Transverse colon (tissue), 4 donors: Measurements from ENCODE around the gene NABP2. TPM values are rescaled to one million over a fixed set of nuclear protein-coding genes. Genes with fewer than 3 reads are reported as not detected.

Source experiments
- DNase-seq: peaks from one replicate; pipeline ENCODE4 v3.0.0-alpha.2; 2019
- H3K27ac ChIP-seq, 4 donors: fragments of 200-600 bp; sonication (generic); 2 replicates each; pipeline ENCODE4 v1.5.1; 2016 to 2018; ENCODE audit warnings: inconsistent platforms in 4 of 4
- H3K27me3 ChIP-seq: fragments of 200-600 bp; sonication (generic); 2 replicates; pipeline ENCODE4 v1.5.1; 2017; ENCODE audit warnings: inconsistent platforms
- H3K36me3 ChIP-seq, 4 donors: fragments of 200-600 bp; sonication (generic); 2 replicates each; pipeline ENCODE4 v1.5.1; 2017 to 2019; ENCODE audit warnings: inconsistent platforms in 4 of 4
- H3K4me1 ChIP-seq, 4 donors: fragments of 200-600 bp; sonication (generic); 2 replicates each; pipeline ENCODE4 v1.5.1; 2017 to 2020; ENCODE audit warnings: inconsistent platforms in 4 of 4
- H3K4me3 ChIP-seq, 4 donors: fragments of 200-600 bp; sonication (generic); 1 replicate in 1 of 4; 2 replicates in 3 of 4; pipeline versions ENCODE4 v1.5.1 to v1.6.1; 2017 to 2019; ENCODE audit warnings: inconsistent platforms in 4 of 4
- H3K9me3 ChIP-seq, 2 donors: fragments of 200-600 bp; sonication (generic); 2 replicates each; pipeline ENCODE4 v1.5.1; 2017 to 2019; ENCODE audit warnings: inconsistent platforms in 2 of 2
- CTCF ChIP-seq, 5 experiments: fragments of 200-600 bp in 3 of 5; fragments of 450-650 bp in 2 of 5; sonication (generic) in 3 of 5; IDR thresholded peaks; 1 replicate in 2 of 5; 2 replicates in 3 of 5; pipeline ENCODE4 v1.5.1; 2016 to 2017; ENCODE audit warnings: antibody characterized with exemption in 5 of 5, inconsistent platforms in 3 of 5, mild to moderate bottlenecking in 2 of 5, moderate library complexity in 1 of 5
- EP300 ChIP-seq: sonication (generic); formaldehyde crosslinking; IDR thresholded peaks from one replicate; pipeline ENCODE4 v1.6.1; 2017; ENCODE audit warnings: antibody characterized with exemption, low read depth
- POLR2A ChIP-seq: fragments of 450-650 bp; IDR thresholded peaks from one replicate; pipeline ENCODE4 v1.6.1; 2016; ENCODE audit warnings: antibody characterized with exemption, mild to moderate bottlenecking, moderate library complexity
- POLR2AphosphoS5 ChIP-seq, 3 donors: sonication (generic); formaldehyde crosslinking; IDR thresholded peaks; one replicate each; pipeline ENCODE4 v1.6.1; 2016; ENCODE audit warnings: antibody characterized with exemption in 3 of 3
- WGBS, 2 donors: methylation state at CpG; one replicate each; pipeline ENCODE4 v1.1.5; 2018; ENCODE audit warnings: low coverage in 1 of 2; 5-methylcytosine and 5-hydroxymethylcytosine counted together
- in situ Hi-C, 4 donors: fragments of 200-750 bp; cut with MboI; loops; one replicate each; pipeline versions ENCODE4 v1.15.0 to v1.15.1; 2017; ENCODE audit warnings: low sequenced_read_pairs in 3 of 4, low pct_ligation_motif_present in 1 of 4, low pct_unique_long_range_greater_than_20kb in 1 of 4
- intact Hi-C: fragments of 100-400 bp; cut with DNase I; formaldehyde crosslinking; loops from one replicate; pipeline ENCODE4 v1.15.1; 2023; ENCODE audit warnings: low total_unique reads
- total RNA-seq, 4 donors: library from RNA; depleted of rRNA; stranded (reverse); fragments of >200 nt; gene quantifications; one replicate each; pipeline ENCODE4 v1.1.0, GENCODE V29; 2016

NABP2 gene
- total RNA-seq, 4 donors from 2014 or later = 4.9 to 26.8 (median 15.5) TPM

- Histone ChIP-seq H3K4me3 (peak overlapping the region in 3 of 4 donors; percentile 27 to 48 (median 37)), H3K9me3 (no peaks in the 10 kb centered on the region), H3K4me1 (peaks cover 0 to 14% (median 7%) of the 10 kb centered on the region in 4 donors), H3K27ac (peak overlapping the region; percentile 82 to 87 (median 84)), H3K27me3 (no peaks in the 10 kb centered on the region), H3K36me3 (no peaks in the 10 kb centered on the region)
- intact Hi-C loops (no loop called here), in situ Hi-C loops (no loop called here)
- 41% methylated on average over 7 of the region's 8 CpGs; no CpG with 5 or more reads in 1 of the 2 donors for WGBS, 2 donors
- DNase-seq = peak; percentile 87
- TF ChIP-seq CTCF (IDR thresholded peaks at IDR 0.05) = peak in 1 of 5 experiments; percentile 19
- peak; percentile 55 for TF ChIP-seq POLR2A
- TF ChIP-seq POLR2AphosphoS5 (IDR thresholded peaks at IDR 0.05) = peak in 2 of 3 donors; percentile 64 to 72
- no peak for TF ChIP-seq EP300
Observed at GRCh38 chr12:56230432-56231183, 6.5 kb downstream of the NABP2 start.

- peak overlapping the region in 3 of 4 donors; percentile 27 to 48 (median 37) for H3K4me3 ChIP-seq
- TF ChIP-seq POLR2AphosphoS5 (IDR thresholded peaks at IDR 0.05) (no peak), EP300 (no peak), POLR2A (no peak), CTCF (IDR thresholded peaks at IDR 0.05) (no peak)
- no peaks in the 10 kb centered on the region for H3K27me3 ChIP-seq
- peak overlapping the region; percentile 82 to 87 (median 84) for H3K27ac ChIP-seq
- DNase-seq = no peak
- no peaks in the 10 kb centered on the region for H3K36me3 ChIP-seq
- peaks cover 0 to 14% (median 7%) of the 10 kb centered on the region in 4 donors for H3K4me1 ChIP-seq
- H3K9me3 ChIP-seq = no peaks in the 10 kb centered on the region
- in situ Hi-C loops = no loop called here
- intact Hi-C loops = no loop called here
- 69% methylated on average over 11 of the region's 11 CpGs; no CpG with 5 or more reads in 1 of the 2 donors for WGBS, 2 donors
Observed at GRCh38 chr12:56231184-56231582, 7.0 kb downstream of the NABP2 start.

GRCh38 chr12:56234746-56235436, 10.7 kb downstream of the NABP2 start:
- 89% methylated on average over 16 of the region's 16 CpGs; no CpG with 5 or more reads in 1 of the 2 donors for WGBS, 2 donors
- DNase-seq = no peak
- Histone ChIP-seq H3K9me3 (no peaks in the 10 kb centered on the region), H3K27ac (no peak overlapping the region), H3K36me3 (no peaks in the 10 kb centered on the region), H3K4me1 (peaks cover 0 to 7% (median 4%) of the 10 kb centered on the region in 4 donors), H3K4me3 (no peak overlapping the region), H3K27me3 (no peaks in the 10 kb centered on the region)
- intact Hi-C loops (no loop called here), in situ Hi-C loops (no loop called here)
- TF ChIP-seq CTCF (IDR thresholded peaks at IDR 0.05) (no peak), POLR2AphosphoS5 (IDR thresholded peaks at IDR 0.05) (no peak), POLR2A (no peak), EP300 (no peak)

- in situ Hi-C loops (no loop called here), intact Hi-C loops (no loop called here)
- H3K4me1 ChIP-seq = peaks cover 0 to 2% (median 0%) of the 10 kb centered on the region in 4 donors
- WGBS, 2 donors = 87% methylated on average over 6 of the region's 6 CpGs; no CpG with 5 or more reads in 1 of the 2 donors
- no peaks in the 10 kb centered on the region for H3K27me3 ChIP-seq
- H3K27ac ChIP-seq = no peak overlapping the region
- no peak overlapping the region for H3K4me3 ChIP-seq
- H3K36me3 ChIP-seq = peaks cover 0 to 9% (median 3%) of the 10 kb centered on the region in 4 donors
- H3K9me3 ChIP-seq = no peaks in the 10 kb centered on the region
- TF ChIP-seq POLR2AphosphoS5 (IDR thresholded peaks at IDR 0.05) (no peak), EP300 (no peak), CTCF (IDR thresholded peaks at IDR 0.05) (no peak), POLR2A (no peak)
- no peak for DNase-seq
Observed at GRCh38 chr12:56236091-56236490, 11.9 kb downstream of the NABP2 start.
